ENCODE measurements around the gene MAD1L1. TPM values are rescaled to one million over a fixed set of nuclear protein-coding genes. Genes with fewer than 3 reads are reported as not detected.

Gene MAD1L1
- total and polyA plus RNA-seq, 4 donors: 43.0 to 54.9 (median 49.9) TPM

- no peak overlapping the region for H3K4me3 ChIP-seq
- H3K4me1 ChIP-seq (ENCODE audit: control insufficient read depth in 5 of 5, insufficient read depth in 5 of 5, low read length in 5 of 5): peaks cover 0 to 55% (median 9%) of the 10 kb centered on the region in 5 donors
- WGBS, 2 donors: 94 to 97% methylated on average over 16 to 19 of the region's 19 CpGs
- H3K9ac ChIP-seq (ENCODE audit: insufficient read depth in 1 of 2, low read length in 2 of 2): no peak overlapping the region
- peak in 1 of 3 donors; percentile 24 for DNase-seq
- H3K9me3 ChIP-seq (ENCODE audit: control insufficient read depth in 4 of 4, insufficient read depth in 3 of 4, low read length in 3 of 4): peaks cover 0 to 6% (median 0%) of the 10 kb centered on the region in 4 donors
- TF ChIP-seq CTCF (IDR thresholded peaks at IDR 0.05; ENCODE audit: control extremely low read depth, extremely low read depth): no peak
- no peak for ATAC-seq (ENCODE audit: insufficient read depth, low FRiP score)
- H3K36me3 ChIP-seq (ENCODE audit: control insufficient read depth in 4 of 4, insufficient read depth in 4 of 4, low read length in 4 of 4): no peaks in the 10 kb centered on the region
- no peak overlapping the region for H3K27ac ChIP-seq (ENCODE audit: low read depth in 1 of 2, low read length in 1 of 2)
- H3K27me3 ChIP-seq (ENCODE audit: control insufficient read depth in 3 of 3, insufficient read depth in 3 of 3, low read length in 2 of 3): no peaks in the 10 kb centered on the region
Measured at GRCh38 chr7:2101630-2102374, 130.9 kb downstream of the MAD1L1 start.

GRCh38 chr7:2100278-2101208 is 132.2 kb downstream of the MAD1L1 start:
- no peak for ATAC-seq (ENCODE audit: insufficient read depth, low FRiP score)
- 88 to 90% methylated on average over 31 of the region's 31 CpGs for WGBS, 2 donors
- Histone ChIP-seq H3K4me3 (no peak overlapping the region), H3K36me3 (ENCODE audit: control insufficient read depth in 4 of 4, insufficient read depth in 4 of 4, low read length in 4 of 4) (no peaks in the 10 kb centered on the region), H3K4me1 (ENCODE audit: control insufficient read depth in 5 of 5, insufficient read depth in 5 of 5, low read length in 5 of 5) (peaks cover 0 to 50% (median 9%) of the 10 kb centered on the region in 5 donors), H3K9me3 (ENCODE audit: control insufficient read depth in 4 of 4, insufficient read depth in 3 of 4, low read length in 3 of 4) (peaks cover 0 to 6% (median 0%) of the 10 kb centered on the region in 4 donors), H3K27me3 (ENCODE audit: control insufficient read depth in 3 of 3, insufficient read depth in 3 of 3, low read length in 2 of 3) (no peaks in the 10 kb centered on the region), H3K27ac (ENCODE audit: low read depth in 1 of 2, low read length in 1 of 2) (no peak overlapping the region), H3K9ac (ENCODE audit: insufficient read depth in 1 of 2, low read length in 2 of 2) (no peak overlapping the region)
- DNase-seq: peak in 1 of 3 donors; percentile 26
- no peak for TF ChIP-seq CTCF (IDR thresholded peaks at IDR 0.05; ENCODE audit: control extremely low read depth, extremely low read depth)

- Histone ChIP-seq H3K27me3 (ENCODE audit: control insufficient read depth in 3 of 3, insufficient read depth in 3 of 3, low read length in 2 of 3) (no peaks in the 10 kb centered on the region), H3K9me3 (ENCODE audit: control insufficient read depth in 4 of 4, insufficient read depth in 3 of 4, low read length in 3 of 4) (peaks cover 0 to 6% (median 0%) of the 10 kb centered on the region in 4 donors), H3K27ac (ENCODE audit: low read depth in 1 of 2, low read length in 1 of 2) (no peak overlapping the region), H3K4me1 (ENCODE audit: control insufficient read depth in 5 of 5, insufficient read depth in 5 of 5, low read length in 5 of 5) (peaks cover 0 to 41% (median 9%) of the 10 kb centered on the region in 5 donors), H3K9ac (ENCODE audit: insufficient read depth in 1 of 2, low read length in 2 of 2) (no peak overlapping the region), H3K4me3 (no peak overlapping the region), H3K36me3 (ENCODE audit: control insufficient read depth in 4 of 4, insufficient read depth in 4 of 4, low read length in 4 of 4) (no peaks in the 10 kb centered on the region)
- ATAC-seq (ENCODE audit: insufficient read depth, low FRiP score) (no peak), DNase-seq (peak in 1 of 3 donors; percentile 32)
- WGBS, 2 donors: 65 to 82% methylated on average over 29 of the region's 29 CpGs
- TF ChIP-seq CTCF (IDR thresholded peaks at IDR 0.05; ENCODE audit: control extremely low read depth, extremely low read depth): no peak
Measured at GRCh38 chr7:2099048-2099957, 133.4 kb downstream of the MAD1L1 start.
